Measurements from ENCODE around the gene OCA2. TPM values are rescaled to one million over a fixed set of nuclear protein-coding genes. Genes with fewer than 3 reads are reported as not detected.

Gene OCA2
- polyA plus RNA-seq, 1 donor (not counting 4 experiments of a cell fraction or from before 2014, with no cell fraction given): 0.05 TPM

DNA sequence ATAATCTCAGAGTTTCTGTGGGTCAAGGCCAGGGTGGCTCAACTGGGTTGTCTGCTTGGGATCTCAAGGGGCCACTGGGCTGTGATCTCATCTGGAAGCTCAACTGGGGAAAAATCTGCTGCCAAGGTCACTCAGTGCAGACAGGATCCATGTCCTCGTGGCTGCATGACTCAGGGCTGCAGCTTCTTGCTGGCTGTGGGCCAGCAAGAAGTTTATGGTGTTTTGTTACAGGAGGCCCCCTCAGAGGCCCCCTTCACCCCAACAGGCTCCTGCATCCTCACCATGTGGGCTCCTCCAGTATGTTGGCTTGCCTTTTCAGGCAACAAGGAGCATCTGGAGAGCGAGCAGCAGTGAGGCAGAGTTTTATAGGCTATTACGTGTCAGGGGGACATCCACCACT is 14.6 kb downstream of the OCA2 start:
- H3K27ac ChIP-seq (ENCODE audit: control insufficient read depth, insufficient read depth, low read length): no peak overlapping the region
- no peaks in the 10 kb centered on the region for H3K4me1 ChIP-seq (ENCODE audit: control insufficient read depth, extremely low read depth, insufficient read depth, low read length)
- dilution Hi-C loops (cut with MboI; ENCODE audit: extremely low pct_ligation_motif_present, low sequenced_read_pairs): no loop called here
- H3K27me3 ChIP-seq (ENCODE audit: control insufficient read depth, extremely low read depth, insufficient read depth, low read length): no peaks in the 10 kb centered on the region
- no peaks in the 10 kb centered on the region for H3K9me3 ChIP-seq (ENCODE audit: control insufficient read depth, low read depth, low read length)
- no peaks in the 10 kb centered on the region for H3K9me1 ChIP-seq (ENCODE audit: control insufficient read depth, extremely low read depth, insufficient read depth, low read length)
- H3K4me2 ChIP-seq (ENCODE audit: control insufficient read depth, extremely low read depth, insufficient read depth, low read depth, low read length): no peak overlapping the region
- H2AFZ ChIP-seq (ENCODE audit: control insufficient read depth, low read length): no peak overlapping the region
- H3K4me3 ChIP-seq (ENCODE audit: control insufficient read depth in 2 of 3, extremely low read depth in 1 of 3, insufficient read depth in 2 of 3, low read depth in 1 of 3, low read length in 3 of 3): no peak overlapping the region
- no peaks in the 10 kb centered on the region for H4K20me1 ChIP-seq (ENCODE audit: control insufficient read depth, extremely low read depth, insufficient read depth, low read length)
- no peaks in the 10 kb centered on the region for H3K36me3 ChIP-seq (ENCODE audit: control insufficient read depth in 2 of 2, extremely low read depth in 1 of 2, insufficient read depth in 2 of 2, low read length in 2 of 2)
- FAIRE-seq (no peak), DNase-seq (ENCODE audit: low read depth, low spot score) (no peak)
- H3K9ac ChIP-seq (ENCODE audit: control insufficient read depth, extremely low read depth, insufficient read depth, low read length): no peak overlapping the region
- no peak for TF ChIP-seq EZH2 (IDR thresholded peaks at IDR 0.05; ENCODE audit: low read length)
- TF ChIP-seq, protein P1, sequence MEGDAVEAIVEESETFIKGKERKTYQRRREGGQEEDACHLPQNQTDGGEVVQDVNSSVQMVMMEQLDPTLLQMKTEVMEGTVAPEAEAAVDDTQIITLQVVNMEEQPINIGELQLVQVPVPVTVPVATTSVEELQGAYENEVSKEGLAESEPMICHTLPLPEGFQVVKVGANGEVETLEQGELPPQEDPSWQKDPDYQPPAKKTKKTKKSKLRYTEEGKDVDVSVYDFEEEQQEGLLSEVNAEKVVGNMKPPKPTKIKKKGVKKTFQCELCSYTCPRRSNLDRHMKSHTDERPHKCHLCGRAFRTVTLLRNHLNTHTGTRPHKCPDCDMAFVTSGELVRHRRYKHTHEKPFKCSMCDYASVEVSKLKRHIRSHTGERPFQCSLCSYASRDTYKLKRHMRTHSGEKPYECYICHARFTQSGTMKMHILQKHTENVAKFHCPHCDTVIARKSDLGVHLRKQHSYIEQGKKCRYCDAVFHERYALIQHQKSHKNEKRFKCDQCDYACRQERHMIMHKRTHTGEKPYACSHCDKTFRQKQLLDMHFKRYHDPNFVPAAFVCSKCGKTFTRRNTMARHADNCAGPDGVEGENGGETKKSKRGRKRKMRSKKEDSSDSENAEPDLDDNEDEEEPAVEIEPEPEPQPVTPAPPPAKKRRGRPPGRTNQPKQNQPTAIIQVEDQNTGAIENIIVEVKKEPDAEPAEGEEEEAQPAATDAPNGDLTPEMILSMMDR (optimal IDR thresholded peaks at IDR 0.05 in 1 of 3, IDR thresholded peaks at IDR 0.05 in 1 of 3, conservative IDR thresholded peaks at IDR 0.05 in 1 of 3; ENCODE audit: extremely low read depth in 1 of 3, insufficient read depth in 2 of 3, low read length in 3 of 3): no peak
- no peaks in the 10 kb centered on the region for H3K79me2 ChIP-seq (ENCODE audit: control insufficient read depth, insufficient read depth, low read length)

DNA sequence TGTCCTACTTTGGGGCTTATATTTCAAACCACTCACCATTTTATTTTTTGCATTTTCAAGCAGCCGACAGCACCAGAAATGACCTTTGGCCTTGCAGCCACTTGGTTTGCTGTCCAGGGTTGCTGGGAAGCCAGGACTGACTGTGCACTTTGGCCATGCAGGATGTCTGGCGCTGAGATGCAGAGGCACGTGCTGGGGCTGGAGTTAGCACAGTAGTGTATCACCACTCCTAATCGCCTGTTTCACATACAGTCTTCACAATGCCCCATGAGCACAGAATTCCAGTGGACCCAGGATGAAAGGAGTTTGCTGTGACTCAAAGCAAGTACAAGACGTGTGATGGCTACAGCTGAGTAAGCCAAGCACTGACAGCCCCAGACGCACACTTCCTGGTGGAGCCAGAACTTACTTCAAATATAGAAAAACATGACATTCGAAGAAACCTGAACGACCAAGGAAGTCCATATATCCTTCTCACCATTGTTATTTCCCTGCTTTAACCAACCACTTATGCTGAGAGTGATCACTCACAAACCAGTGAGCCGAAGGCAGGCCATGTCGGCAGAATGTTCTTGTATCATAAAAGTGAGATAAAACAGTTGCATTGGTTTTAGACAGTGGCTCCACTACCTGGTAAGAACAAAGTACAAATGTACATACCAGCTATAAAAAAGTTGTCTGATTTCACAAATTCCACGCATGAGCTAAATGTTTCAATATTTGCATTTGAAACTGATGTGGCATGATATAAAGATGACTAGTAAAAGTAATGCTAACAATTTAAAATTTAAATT is 16.0 kb downstream of the OCA2 start:
- dilution Hi-C loops (cut with MboI; ENCODE audit: extremely low pct_ligation_motif_present, low sequenced_read_pairs): no loop called here

More for the DNA sequence above, 16.0 kb downstream of the OCA2 start:
- no peaks in the 10 kb centered on the region for H3K9me1 ChIP-seq (ENCODE audit: control insufficient read depth, extremely low read depth, insufficient read depth, low read length)
- H3K36me3 ChIP-seq (ENCODE audit: control insufficient read depth in 2 of 2, extremely low read depth in 1 of 2, insufficient read depth in 2 of 2, low read length in 2 of 2): no peaks in the 10 kb centered on the region
- no peak overlapping the region for H3K4me2 ChIP-seq (ENCODE audit: control insufficient read depth, extremely low read depth, insufficient read depth, low read depth, low read length)
- DNase-seq (ENCODE audit: low read depth, low spot score) (no peak), FAIRE-seq (no peak)
- TF ChIP-seq EZH2 (IDR thresholded peaks at IDR 0.05; ENCODE audit: low read length): no peak
- TF ChIP-seq, protein P1 (optimal IDR thresholded peaks at IDR 0.05 in 1 of 3, IDR thresholded peaks at IDR 0.05 in 1 of 3, conservative IDR thresholded peaks at IDR 0.05 in 1 of 3; ENCODE audit: extremely low read depth in 1 of 3, insufficient read depth in 2 of 3, low read length in 3 of 3): no peak
- H3K79me2 ChIP-seq (ENCODE audit: control insufficient read depth, insufficient read depth, low read length): no peaks in the 10 kb centered on the region
- H3K27me3 ChIP-seq (ENCODE audit: control insufficient read depth, extremely low read depth, insufficient read depth, low read length): no peaks in the 10 kb centered on the region
- H2AFZ ChIP-seq (ENCODE audit: control insufficient read depth, low read length): no peak overlapping the region
- no peak overlapping the region for H3K9ac ChIP-seq (ENCODE audit: control insufficient read depth, extremely low read depth, insufficient read depth, low read length)
- H4K20me1 ChIP-seq (ENCODE audit: control insufficient read depth, extremely low read depth, insufficient read depth, low read length): no peaks in the 10 kb centered on the region
- H3K9me3 ChIP-seq (ENCODE audit: control insufficient read depth, low read depth, low read length): peaks cover 2% of the 10 kb centered on the region
- H3K4me3 ChIP-seq (ENCODE audit: control insufficient read depth in 2 of 3, extremely low read depth in 1 of 3, insufficient read depth in 2 of 3, low read depth in 1 of 3, low read length in 3 of 3): no peak overlapping the region
- H3K27ac ChIP-seq (ENCODE audit: control insufficient read depth, insufficient read depth, low read length): no peak overlapping the region
- H3K4me1 ChIP-seq (ENCODE audit: control insufficient read depth, extremely low read depth, insufficient read depth, low read length): no peaks in the 10 kb centered on the region
